ENCODE results near the gene BBX.
A peak's percentile ranks its signal among the peaks of the same experiment; 100 is the strongest.
"Not testable (repeated sequence)": the region's sequence is repeated elsewhere in the genome, so short reads cannot be mapped to it uniquely, and the experiment has no call there.

BBX gene

GRCh38 chr3:107687056-107687581 is 164.4 kb downstream of the BBX start:
- no peak for DNase-seq

GRCh38 chr3:107689355-107689754 is 166.6 kb downstream of the BBX start:
- DNase-seq, result no peak

- DNase-seq, result peak; percentile 49 to 76
Observed at GRCh38 chr3:107690522-107691138, 167.9 kb downstream of the BBX start.

- DNase-seq, result not testable (repeated sequence)
Observed at GRCh38 chr3:107691984-107692383, 169.2 kb downstream of the BBX start.

DNA sequence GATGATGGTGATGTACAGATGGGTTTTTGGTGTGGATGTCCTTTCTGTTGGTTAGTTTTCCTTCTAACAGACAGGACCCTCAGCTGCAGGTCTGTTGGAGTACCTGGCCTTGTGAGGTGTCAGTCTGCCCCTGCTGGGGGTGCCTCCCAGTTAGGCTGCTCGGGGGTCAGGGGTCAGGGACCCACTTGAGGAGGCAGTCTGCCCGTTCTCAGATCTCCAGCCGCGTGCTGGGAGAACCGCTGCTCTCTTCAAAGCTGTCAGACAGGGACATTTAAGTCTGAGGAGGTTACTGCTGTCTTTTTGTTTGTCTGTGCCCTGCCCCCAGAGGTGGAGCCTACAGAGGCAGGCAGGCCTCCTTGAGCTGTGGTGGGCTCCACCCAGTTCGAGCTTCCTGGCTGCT is 174.6 kb downstream of the BBX start:
- DNase-seq, result not testable (repeated sequence)

DNA sequence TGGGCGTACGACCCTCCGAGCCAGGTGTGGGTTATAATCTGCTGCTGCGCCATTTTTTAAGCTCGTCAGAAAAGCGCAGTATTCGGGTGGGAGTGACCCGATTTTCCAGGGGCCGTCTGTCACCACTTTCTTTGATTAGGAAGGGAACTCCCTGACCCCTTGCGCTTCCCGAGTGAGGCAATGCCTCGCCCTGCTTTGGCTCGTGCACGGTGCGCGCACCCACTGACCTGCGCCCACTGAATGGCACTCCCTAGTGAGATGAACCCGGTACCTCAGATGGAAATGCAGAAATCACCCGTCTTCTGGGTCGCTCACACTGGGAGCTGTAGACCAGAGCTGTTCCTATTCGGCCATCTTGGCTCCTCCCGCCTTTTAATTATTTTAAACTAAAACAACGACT is 175.1 kb downstream of the BBX start:
- DNase-seq, result not testable (repeated sequence)

DNA sequence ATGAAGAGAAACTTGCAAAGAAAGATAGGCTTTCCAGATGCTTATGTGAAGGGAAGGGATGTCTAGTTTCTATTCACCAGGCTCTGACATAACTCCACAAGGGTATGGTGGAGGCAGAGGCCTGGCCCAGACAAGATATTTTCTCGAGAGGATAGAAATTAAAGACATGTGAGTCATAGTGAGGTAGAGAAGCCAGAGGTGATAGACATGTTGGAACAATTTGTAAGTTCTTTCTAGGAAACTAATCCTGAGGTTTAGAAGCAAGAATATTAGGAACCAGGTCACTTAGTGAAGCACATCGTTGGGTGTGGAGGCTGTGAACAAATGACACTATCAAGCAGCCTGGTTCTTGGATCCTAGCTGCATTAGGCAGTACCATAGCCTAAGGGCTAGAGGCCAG is 176.9 kb downstream of the BBX start:
- DNase-seq, result no peak

DNA sequence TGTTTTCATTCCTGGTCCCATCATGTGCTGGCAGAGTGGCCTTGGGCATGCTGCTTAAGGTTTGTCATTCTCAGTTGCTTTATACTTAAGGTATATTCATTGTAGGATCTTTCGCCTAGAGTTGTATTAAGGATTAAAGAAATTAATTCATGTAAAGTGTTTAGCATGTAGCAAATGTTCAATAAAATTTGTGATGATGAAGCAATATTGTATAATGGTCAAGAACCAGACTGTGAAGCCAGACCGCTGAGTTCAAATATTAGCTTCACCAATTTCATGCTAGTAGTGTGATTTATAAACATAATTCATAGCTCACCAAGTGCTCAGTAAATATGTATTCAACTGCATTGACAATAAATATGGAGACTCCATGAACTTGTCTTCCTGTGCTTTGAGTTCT is 178.5 kb downstream of the BBX start:
- DNase-seq, result no peak

- DNase-seq, result peak in 1 of 2 donors; percentile 5
Observed at GRCh38 chr3:107704477-107704876, 181.7 kb downstream of the BBX start.

DNA sequence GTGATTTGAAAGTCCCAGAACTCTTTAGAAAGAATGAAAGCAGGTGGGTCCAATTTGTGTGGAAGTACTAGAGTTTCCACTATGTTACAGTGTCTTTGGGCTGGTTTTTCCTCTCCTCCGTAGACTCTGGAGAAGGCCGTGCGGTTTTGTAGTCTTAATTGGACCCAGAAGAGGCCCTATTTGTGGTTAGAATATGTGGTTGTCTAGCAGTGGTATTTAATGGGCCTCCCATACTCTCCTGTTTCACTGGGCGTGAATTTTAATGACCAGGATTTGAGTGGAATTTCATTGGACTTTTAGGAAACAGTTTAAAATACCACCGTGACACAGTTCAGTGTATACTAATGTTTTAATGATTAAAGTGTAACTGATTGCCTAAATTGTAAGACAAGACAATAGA is 182.3 kb downstream of the BBX start:
- no peak for DNase-seq

- no peak for DNase-seq
Observed at GRCh38 chr3:107710851-107711250, 188.1 kb downstream of the BBX start.

GRCh38 chr3:107716734-107717133 is 194.0 kb downstream of the BBX start:
- DNase-seq, result no peak

- DNase-seq, result no peak
Observed at GRCh38 chr3:107718547-107718946, 195.8 kb downstream of the BBX start.

DNA sequence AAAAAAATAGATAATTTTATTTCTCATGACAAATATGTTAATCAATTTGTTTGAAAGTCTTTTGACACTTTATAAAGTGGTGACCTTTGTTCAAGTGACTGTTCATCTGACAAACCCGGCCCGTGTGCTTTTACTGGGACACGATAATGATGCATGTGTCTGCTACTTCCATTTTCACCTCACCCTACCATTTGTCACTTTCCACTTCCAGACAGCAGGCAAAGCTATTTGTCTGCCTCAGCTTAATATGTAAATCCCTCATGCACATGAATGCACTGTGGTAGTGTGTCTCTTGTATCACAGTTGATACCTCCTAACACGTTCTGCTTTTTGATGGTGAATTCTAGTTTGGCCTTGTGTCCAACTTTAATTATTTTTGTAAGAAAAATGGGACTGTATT is 204.3 kb downstream of the BBX start:
- DNase-seq, result no peak

DNA sequence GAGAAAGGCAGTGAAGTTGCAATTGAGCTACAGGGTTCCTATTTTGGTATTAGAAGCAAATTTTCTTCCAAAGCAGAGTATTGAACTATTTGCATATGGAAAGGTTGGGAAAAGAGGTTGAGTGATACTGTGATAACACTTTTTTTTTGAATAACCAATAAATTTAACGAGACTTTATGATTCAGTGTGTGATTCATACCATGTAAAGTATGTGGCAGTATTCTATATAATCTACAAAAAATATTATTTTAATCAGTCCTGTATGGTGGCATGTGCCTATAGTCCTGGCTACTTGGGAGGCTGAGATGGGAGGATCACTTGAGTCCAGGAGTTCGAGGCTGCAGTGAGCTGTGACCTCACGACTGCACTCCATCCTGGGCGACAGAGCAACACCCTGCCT is 206.9 kb downstream of the BBX start:
- no peak for DNase-seq

DNA sequence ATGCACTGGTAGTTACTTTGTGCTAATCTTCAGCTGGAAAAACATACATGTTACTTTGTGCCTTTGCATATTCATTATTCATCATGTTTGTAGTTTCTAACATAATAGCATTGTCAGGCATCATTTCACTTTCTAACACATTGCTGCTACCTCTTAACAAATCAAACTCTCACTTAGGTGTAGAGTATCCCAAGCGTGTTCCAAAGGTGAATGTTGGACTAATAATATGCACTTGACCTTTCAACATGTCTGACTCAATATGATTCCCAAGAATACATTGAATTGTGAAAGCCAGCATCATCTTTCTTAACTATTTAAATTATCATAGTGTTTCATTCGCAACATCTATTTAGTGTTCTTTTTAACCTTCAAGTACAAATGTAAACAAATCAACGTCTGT is 211.6 kb downstream of the BBX start:
- no peak for DNase-seq

DNA sequence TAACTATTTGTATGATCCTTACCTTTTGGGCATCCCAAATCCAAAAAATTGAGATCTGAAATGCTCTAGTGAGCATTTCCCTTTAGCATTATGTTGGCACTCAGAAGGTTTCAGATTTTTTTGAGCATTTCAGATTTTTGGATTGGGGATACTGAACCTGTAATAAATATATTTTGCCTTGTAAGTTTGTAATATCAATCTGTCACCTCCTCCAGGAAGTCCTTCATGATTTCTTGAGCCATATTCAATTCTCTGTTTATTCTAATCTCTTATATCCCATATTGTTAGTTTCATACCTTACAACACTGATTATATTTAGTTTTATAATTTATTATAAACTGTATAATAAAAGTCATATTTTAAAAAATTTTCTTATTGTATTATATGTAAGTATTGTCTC is 215.2 kb downstream of the BBX start:
- no peak for DNase-seq

GRCh38 chr3:107738486-107739183 is 215.9 kb downstream of the BBX start:
- DNase-seq, result no peak

DNA sequence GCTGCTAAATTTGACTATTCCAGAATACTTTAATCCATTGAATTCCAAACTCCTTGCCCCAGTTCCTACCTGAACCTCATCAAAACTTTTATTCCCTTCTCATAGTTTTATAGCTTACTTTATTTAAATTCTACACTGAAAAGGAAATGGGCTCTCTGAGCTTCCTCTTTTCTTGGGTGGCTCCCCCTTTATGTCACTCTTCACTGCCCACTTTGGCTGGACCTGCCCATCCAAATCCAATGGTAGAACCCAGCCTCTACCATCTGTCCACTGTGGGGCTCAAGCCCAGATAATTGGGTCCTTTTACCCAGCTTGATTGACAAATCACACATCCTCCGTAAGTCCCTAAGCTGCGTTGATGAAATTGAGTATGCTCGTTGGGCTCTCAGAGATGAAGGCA is 216.5 kb downstream of the BBX start:
- DNase-seq, result no peak

GRCh38 chr3:107740992-107741896 is 218.5 kb downstream of the BBX start:
- DNase-seq, result peak; percentile 17 to 55

GRCh38 chr3:107745354-107745753 is 222.6 kb downstream of the BBX start:
- no peak for DNase-seq

- DNase-seq, result peak; percentile 7 to 27
Observed at GRCh38 chr3:107752202-107752990, 229.6 kb downstream of the BBX start.

Data from inflammatory macrophage (primary cell).